A549 treated with AZD9567 at 1 μM for 4 hours (cell line): ENCODE results near the gene CXCL3. TPM values are rescaled to one million over a fixed set of nuclear protein-coding genes. Genes with fewer than 3 reads are reported as not detected.

Experiments used
- total RNA-seq: library from RNA; stranded (reverse); fragments of 200-300 nt; extraction: Qiagen RNA extraction; gene quantifications from 5 replicates; pipeline ENCODE4 v1.2.3, GENCODE V29; 2022; ENCODE audit not compliant: insufficient read depth

CXCL3 gene
- total RNA-seq, result 3.6 to 6.2 TPM (median 4.5 TPM) in 5 replicates

DNA sequence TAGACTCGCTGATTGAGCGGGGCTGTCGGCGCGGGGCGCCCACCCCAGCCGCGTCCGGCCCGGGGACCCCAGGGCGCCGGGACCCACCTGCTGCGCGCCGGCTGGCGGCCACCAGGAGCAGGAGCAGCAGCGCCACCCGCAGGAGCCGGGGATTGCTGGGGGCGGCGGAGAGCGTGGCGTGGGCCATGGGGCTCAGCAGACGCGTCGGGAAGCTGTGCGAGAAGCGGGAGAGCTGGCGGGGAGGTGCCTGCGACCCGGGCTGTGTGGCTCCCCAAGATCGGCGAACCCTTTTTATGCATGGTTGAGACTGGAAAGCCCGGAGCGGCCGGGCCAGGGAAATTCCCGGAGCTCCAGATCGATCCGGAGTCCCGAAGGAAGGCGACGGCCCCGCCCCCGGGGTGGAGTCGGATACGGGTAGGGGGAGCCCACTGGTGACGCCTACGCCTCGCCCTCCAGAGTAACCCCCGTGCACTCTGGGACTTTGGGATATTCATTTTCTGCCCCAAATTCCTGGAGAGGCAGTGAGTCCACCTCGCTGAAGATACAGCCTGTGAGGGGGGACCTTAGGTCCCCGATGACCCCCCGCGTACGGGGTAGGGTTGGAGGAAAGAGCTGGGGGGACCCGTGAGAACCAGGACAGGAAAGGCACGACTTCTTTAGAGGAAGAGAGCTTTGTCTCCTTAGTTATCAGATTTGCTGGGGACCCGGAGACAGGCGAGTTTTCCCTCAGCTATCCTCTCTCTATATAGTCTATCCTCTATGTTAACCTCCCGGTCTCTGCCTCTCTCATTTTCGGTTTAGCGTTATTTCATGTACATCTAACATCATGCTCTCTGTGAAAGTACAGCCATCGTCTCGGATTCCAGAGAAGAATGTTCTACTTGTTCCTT, at the start of gene CXCL3:
CXCL3 (minus strand) TSS at position 265 of the 890 bp plus-strand sequence; CDS start at position 187, 78 bp downstream.

DNA sequence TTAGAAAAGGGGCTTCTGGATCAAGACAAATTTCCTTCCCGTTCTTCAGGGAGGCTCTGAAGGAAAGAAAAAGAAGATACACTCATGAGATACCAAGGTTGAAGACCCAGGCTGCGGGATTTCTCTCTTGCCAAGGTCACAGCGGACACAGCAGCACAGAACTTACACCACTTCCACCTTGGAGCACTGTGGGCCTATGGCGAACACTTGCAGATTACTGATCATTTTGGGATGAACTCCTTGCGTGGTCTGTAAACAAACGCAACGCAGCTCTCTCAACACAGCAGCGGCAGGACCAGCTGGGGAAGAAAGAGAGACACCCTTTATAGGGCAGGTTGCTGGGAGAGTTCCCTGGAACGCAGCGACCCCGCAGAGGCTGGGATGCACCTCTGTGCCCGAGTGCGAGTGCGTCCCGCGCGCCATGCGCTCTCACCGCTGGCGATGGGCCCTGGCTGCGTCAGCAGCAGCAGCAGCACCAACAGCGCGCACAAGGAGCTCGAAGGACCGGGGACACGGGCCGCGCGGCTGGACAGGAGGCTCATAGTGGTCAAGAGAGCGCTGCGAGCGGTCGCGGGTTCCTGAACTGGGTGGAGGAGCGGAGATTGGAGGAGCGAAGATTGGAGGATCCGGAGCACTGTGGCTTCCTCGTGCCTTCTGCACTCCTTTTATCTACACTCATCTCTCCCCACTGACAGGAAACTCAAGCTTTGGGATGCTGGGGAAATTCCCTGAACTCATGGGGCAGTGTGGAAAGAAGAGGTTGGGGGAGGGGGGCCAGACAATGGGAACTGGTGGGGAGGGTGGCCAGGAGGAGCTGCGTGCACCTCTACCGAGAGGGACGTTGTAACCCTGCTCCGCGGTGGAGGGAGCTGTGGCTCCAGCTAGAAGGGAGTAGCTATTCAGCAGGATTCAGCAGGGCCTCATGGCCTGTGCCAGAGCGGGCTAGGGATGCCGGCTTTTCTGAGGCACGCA, 40.2 kb downstream of the CXCL3 start, which contains the start of gene CXCL5:
CXCL5 (minus strand) TSS at position 638 of the 972 bp plus-strand sequence; CDS start at position 542, 96 bp downstream.

DNA sequence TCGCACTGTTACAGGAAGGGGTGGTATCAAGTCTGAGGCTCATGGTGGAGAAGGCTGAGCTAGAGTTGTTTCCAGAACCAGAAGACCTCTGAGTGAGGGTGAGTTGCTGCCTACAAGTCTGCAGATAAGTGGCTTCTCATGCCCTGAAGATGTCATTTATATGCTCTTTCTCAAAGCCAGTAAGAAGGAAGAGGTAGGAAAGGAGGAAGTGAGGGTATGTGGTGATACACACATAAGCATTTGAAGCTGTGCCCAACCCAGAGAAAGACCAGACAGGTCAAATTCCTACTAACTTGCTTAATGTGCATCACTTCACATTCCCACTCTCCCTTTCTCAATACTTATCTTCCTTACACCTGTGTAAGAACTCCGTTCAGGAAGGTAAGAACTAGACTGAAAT, 50.4 kb downstream of the CXCL3 start, which contains the start of gene PPBP:
PPBP (minus strand) TSS at position 130 of the 400 bp plus-strand sequence; CDS start at position 43, 87 bp downstream.

Other genes starting within 250 kb of the CXCL3 start
- not detected in 5 replicates for gene CXCL6, start 202.0 kb downstream of the CXCL3 start, total RNA-seq
- not detected in 5 replicates for gene PF4V1, start 185.4 kb downstream of the CXCL3 start, total RNA-seq
- gene CXCL1, start 169.3 kb downstream of the CXCL3 start, total RNA-seq, result 5.4 to 10.7 TPM (median 7.6 TPM) in 5 replicates
- 0.57 to 1.2 TPM (median 0.65 TPM) in 4 of 5 replicates, not detected in the other for gene PF4, start 56.7 kb downstream of the CXCL3 start, total RNA-seq
- gene PPBP, start 50.5 kb downstream of the CXCL3 start, total RNA-seq, result 0.13 to 0.37 TPM (median 0.16 TPM) in 3 of 5 replicates, not detected in the others
- 29.6 to 47.3 TPM (median 37.0 TPM) in 5 replicates for gene CXCL5, start 40.0 kb downstream of the CXCL3 start, total RNA-seq
- 10.6 to 14.1 TPM (median 11.8 TPM) in 5 replicates for gene CXCL2, start 60.5 kb upstream of the CXCL3 start, total RNA-seq
- gene MTHFD2L, start 119.4 kb upstream of the CXCL3 start, total RNA-seq, result 6.5 to 10.6 TPM (median 9.5 TPM) in 5 replicates